HG03575 (cell line): Measurements from ENCODE around the gene LCOR.

Experiments used
- ATAC-seq: cut with Tn5 transposase; IDR thresholded peaks from one replicate; pipeline ENCODE4 v1.9.1; 2021; ENCODE audit not compliant: unreplicated experiment, insufficient number of reproducible peaks, low FRiP score; ENCODE audit errors: extremely low read depth

LCOR gene

DNA sequence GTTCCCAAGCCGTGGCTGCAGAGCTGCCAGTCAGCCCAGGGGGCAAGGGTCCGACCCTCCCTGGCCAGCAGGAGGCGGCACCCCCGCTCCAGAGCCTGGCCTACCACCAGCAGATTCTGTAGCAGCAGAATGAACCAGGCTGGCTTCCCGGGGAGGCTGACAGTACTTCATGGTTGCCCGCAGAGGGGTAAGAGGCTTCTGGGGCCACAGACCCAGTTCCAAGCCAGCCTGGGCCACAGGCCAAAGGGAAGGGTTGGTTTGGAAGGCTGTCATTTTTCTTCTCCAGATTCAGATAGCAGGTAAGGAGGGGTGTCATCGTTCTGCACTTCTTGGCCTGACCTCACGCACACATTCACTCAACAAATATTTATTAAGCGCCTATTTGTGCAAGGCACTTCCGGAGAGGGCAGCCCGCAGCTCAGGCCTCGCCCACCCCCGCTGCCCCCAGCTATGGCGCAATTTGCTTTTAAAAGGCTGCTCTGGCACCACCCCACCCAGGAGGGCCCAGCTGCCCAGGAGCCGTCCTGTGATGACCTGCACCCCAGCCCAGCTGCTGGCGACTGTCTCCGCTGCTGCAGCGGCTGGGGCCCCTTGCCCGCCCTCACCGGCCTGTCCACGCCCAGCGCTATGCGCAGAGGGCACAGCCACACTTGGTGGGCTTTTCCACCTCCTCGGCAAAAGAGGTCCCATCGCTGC lies 168.5 kb downstream of the LCOR start:
- ATAC-seq: no peak

DNA sequence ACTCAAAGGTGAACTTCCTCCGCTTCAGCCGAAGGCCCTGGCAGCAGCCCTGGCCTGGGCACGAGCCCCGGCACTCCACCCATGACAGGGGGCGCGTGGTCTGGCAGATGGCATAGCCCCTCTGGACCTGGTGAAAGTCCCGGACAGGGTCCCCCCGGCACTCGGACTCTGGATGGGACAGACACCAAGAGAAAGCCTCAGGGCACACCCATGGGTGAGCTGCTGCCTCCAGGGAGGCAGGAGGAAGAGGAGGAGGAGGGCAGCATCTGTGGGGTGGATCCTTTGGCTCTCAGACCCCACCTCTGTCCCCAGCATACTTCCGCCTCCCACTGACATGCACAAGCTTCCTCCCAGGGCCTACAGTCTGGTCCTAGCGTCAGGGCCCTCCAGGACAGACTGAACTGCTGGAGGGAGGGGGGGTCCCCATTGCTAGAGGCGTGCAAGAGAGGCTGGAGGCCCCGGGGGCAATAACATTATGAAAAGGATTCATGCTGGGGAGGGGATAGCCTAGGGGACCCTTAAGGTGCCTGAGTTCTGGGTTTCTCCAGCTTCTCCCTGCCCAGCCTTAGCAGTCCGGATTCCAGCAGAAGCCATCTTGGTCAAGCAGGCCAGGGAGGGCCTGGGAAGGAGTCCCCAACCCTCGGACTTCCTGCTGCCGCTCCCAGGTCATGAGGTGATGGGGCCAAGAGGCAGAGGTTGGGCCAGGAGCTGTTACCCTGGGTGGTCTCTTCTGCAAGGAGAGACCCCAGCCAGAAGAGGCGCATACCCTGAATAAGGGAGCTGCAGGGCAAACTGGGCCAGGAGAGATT lies 169.3 kb downstream of the LCOR start:
- ATAC-seq: no peak

DNA sequence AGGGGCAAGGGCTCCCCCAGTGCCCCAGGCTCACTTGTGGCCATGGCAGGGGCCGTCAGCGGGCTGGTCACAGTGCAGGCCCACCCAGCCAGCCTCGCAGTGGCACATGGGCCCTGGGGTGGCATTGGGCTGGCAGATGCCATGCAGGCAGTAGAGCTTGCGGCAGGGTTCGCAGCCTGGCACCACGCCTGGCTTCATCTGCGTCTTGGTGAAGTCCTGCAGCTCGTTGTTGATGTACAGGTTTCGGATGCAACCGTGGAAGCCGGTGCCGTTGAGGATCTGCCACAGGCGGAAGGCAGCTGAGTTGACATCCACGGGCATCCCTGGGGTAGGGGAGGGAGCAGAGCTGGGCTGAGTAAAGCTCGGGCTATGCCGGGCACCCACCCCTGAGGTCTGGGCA lies 170.6 kb downstream of the LCOR start:
- ATAC-seq: no peak

DNA sequence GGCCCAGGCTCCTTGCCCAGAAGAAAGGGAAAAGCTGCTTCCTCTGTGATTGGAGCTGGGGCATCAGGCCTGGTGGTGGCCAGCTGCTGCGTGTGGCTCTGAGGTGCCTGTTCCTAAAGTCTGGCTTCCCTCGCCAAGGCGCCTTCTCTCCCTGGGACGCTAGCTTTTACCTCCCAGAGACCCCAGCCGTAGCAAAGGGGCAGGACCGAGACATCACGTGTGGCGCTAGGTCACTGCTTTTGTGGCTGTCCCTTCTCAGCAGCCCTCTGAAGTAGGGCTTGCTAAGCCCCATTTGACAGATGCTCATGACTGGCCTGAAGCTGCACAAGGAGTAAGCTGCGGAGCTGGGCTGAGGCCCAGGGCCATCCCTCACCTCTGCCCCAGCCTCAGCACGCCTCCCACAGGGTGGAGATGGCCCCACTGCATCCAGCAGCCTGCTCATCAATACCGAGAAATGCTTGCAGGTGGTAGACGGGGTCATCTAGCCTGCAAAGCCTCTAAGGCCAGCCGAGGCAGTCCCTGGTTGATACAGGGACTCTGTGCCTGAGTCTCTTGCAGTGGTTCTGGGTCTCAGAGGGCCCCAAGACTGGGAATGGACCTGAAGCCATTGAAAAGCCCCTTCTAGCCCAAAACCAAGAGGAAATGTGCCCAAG lies 171.2 kb downstream of the LCOR start:
- ATAC-seq: no peak

DNA sequence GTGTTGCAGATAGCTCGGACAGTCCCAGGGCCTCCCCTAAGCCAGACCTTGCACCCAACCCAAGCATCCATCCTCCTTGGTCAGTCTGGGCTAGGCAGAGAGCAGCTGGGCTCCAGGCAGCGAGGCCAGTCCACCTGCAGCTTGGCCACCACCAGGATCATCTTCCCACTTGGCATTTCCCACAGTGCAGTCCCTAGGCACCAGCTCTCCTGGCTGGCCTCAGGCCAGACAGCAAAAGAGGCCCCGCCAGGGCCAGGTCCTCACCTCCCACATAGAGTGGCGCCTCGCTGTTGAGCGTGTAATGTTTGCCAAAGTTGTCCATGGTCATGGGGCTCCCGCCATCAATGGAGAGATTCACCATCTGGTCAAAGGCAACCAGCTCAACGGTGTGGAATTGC lies 171.7 kb downstream of the LCOR start:
- no peak for ATAC-seq

DNA sequence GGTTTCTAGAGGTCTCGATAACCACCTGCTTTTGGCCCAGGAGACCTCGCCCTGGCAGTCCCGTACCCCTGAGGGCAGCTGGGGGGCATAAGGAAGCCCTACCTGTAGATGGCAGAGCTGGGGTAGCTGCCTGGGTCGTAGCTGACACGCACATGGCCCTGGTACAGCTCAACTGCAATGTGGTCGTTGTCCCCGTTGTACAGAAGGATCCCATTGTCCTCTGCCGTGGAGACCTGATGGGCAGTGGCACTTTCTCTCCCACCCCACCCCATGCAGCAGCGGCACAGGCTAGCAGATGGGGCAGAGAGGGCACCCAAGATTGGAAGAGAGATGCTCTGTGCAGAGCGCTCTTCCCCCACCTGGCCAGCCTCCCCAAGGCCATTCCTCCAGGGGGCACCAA lies 172.5 kb downstream of the LCOR start:
- ATAC-seq: no peak

DNA sequence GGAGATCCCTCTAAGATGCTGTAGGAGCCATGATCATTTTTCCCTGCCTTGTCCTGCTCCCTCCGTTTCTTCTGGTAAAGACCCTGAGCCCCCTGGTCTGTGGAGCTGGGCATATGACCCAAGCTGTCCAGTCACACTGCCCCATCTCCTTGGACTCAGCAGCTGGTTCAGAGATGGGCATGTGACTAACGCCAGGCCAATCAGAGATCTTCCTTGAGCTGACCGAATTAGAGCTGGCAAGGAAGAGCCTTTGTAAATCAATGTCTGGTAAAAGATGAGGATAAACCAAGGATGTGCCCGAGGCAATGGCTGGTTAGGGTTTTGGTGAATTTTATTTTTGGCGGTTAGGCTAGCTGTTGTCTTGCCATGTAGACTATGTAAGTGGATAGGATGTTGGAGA lies 173.3 kb downstream of the LCOR start:
- ATAC-seq: no peak

DNA sequence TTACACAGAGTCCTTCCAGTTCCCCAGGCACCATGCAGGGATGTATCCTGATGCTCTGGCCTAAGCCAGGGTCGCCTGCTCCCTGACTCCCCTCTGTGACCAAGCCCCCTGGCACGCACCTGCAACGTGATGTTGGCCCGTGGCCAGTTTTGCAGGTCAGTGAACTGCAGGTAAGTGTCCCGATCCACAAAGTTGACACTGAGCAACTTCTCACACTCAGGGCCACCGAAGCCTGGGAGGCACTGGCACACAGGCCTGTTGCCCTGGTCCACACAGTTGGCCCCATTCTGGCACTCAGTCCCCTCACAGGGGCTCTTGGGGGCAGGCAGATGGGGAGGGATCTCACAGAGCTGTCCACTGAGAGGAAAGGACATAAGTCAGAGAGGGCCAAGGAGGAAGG lies 174.3 kb downstream of the LCOR start:
- no peak for ATAC-seq

DNA sequence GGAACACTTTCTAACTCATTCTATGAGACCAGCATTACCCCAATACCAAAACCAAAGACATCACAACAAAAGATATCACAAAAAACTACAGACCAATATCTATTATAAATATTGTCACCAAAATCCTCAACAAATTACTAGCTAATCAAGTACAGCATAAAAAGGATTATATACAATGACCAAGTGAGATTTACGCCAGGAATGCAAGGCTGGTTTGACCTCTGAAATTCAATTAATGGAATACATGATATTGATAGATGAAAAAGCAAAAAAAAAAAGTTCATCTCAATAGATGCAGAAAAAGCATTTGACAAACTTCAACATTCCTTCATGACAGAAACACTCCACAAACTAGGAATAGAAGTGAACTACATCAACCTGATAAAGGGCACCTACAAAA lies 175.3 kb downstream of the LCOR start:
- ATAC-seq: no peak

DNA sequence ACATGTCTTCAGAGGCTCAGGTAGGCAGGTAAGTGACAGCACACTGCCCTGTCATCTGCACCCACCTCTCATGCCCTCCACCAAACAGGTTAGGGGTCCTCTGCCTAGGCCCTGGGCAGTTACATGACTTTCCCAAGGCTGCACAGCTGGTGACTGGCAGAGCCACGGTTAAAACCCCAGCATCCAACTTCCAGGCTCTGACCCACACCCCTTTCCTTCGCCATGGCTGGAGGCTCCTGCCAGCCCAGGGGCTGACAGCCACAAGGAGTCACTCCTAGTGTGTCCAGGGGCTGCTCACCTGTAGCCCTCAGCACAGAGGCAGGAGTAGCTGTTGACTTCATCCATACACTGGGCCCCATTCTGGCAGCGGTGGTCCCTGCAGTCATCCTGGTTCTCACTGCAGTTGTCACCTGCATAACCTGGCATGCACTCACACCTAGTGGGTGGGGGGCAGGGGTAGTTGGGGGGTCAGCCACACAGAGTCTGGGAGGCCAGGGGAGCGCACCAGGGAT lies 178.7 kb downstream of the LCOR start:
- no peak for ATAC-seq

DNA sequence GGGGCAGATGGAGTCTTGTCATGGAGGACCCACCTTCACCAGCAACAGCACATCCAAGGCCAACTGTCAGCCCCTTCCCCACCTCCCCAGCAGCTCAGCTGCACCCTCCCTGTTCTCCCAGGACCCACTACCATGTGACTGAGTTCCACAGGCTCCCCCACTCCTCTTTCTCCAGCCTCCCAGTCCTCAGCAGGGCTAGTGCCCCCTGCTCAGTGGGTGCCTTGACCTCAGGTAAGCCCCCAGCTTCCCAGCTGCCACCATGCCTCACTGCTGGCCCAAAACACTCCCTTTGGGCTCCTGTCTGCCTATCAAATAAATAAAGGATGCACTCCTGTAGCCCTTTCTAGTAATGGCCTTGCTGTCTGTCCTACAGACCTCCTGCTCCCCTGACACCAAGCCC lies 179.3 kb downstream of the LCOR start:
- ATAC-seq: no peak

DNA sequence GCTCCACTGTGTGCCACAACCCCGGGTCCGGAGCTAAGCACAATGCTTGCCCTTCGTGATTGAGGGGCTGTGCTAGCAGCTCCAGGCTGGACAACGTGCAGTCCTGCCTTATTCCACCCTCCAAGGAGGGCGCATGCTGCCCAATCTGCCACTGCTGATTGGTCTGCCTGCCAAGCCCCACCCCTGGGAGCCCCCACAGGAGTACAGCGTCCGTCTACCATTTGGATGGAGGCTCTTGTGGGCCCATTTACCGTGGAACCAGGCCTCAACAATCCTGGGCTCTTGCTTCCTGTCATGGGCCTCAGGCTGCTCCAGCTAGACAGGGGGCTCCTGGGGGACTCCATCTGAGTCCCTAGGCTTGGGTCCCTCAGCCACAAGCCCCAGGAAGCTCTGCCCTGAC lies 180.4 kb downstream of the LCOR start:
- no peak for ATAC-seq

DNA sequence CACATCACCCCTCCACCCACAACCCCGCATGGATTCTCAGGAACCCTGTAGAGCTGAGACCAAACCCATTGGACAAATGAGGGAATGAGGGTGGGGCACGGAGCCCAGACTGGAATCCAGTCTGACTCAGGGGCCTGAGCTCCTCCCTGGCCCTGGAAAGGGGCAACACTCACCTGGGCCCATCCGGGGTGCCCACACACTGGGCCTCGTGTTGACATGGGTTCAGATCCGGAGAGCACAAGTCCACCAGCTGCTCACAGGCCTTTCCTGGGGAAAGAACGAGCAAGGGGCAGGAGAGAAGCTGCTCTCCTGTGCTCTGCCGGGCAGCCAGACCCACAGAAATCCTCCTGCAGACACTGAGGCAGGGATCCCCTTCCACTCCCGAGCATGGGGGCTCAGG lies 181.5 kb downstream of the LCOR start:
- ATAC-seq: no peak

DNA sequence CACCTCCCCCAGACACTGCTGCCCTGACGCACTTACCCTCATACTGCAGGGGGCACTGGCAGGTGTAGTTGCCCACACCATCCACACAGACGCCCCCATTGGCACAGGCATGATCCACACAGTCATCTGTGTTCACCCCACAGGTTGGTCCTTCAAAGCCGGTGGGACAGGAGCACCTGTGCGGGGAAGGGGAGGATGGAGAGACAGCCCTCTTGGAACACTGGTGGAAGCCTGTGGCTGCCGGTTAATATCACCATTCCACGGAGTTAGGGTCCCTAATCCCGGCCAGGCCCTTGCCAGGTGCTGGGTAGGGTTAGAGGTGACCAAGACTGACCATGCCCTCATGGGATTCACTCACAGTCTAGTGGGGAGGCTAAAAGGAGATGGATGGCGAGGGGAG lies 181.9 kb downstream of the LCOR start:
- no peak for ATAC-seq

DNA sequence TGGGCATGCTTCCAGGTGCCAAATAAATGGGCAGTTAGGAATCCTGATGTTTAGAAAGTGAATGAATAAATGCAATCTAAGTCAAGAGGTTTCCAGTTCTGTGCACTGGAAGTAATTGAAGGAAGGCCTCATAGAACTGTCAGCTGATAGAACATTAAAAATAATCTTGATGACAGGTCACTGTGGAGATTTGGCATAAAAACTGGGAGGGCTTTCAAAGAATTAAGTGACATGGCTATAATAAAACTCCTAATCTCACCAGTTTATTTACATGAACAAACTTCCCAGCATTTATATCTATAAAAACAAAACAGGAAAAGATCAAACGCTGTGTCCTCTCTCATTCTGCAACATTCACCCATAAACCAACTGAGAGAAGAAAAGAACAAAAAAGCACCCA lies 183.1 kb downstream of the LCOR start:
- ATAC-seq: no peak

DNA sequence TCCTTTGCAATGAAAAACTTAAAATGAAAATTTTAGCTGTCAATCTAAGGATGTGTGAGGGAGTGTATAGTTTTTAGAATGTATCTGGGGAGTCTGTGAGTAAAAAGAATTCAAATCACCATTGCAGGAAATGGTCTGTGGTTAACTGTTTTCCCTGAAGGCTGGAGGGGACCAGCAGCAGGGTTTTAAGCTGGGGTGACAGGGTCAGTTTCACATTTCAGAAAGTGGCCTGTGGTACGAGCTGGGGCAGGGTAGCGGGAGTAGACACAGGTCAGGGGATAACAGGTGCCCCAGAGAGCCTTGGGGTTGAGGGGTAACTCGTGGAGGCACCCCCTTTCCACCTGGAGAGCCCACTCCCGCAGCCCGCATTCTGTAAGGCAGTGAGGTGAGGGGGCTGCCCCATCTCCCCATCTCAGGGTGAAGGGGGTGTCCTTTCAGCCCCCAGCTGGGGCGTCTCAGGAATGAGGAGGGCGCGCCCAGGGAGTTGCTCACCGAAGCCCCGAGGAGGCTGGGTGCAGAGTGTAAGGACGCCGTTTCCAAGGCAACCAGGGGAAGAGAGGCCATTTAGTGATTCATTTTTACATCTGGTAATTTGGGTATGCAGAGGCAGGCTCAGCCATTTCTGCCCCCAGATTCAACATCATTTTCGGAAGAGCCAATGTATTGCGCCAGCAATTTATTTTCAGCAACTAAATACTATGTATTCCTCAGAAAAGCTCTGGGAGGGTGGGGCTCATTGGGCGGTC lies 184.8 kb downstream of the LCOR start:
- ATAC-seq: no peak

DNA sequence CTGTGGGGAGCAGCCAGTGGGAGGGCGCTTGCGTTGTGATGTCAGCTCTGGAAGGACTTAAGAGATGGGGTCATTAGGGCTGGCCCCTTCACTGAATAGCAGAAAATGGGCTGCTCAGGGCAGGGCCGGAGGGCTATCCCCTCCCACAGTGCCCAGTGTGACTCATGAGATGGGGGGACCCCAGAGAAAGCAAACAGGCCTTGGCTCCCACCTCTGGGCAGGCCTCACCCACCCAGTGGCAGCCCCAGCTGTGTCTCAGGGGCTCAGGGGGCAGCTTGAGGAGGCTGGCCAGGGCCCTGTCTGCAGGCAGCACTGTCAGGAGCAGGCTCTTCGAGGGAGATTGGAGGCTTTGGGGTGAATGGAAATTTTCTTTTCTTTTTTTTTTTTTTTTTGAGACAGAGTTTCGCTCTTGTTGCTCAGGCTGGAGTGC lies 185.4 kb downstream of the LCOR start:
- no peak for ATAC-seq

DNA sequence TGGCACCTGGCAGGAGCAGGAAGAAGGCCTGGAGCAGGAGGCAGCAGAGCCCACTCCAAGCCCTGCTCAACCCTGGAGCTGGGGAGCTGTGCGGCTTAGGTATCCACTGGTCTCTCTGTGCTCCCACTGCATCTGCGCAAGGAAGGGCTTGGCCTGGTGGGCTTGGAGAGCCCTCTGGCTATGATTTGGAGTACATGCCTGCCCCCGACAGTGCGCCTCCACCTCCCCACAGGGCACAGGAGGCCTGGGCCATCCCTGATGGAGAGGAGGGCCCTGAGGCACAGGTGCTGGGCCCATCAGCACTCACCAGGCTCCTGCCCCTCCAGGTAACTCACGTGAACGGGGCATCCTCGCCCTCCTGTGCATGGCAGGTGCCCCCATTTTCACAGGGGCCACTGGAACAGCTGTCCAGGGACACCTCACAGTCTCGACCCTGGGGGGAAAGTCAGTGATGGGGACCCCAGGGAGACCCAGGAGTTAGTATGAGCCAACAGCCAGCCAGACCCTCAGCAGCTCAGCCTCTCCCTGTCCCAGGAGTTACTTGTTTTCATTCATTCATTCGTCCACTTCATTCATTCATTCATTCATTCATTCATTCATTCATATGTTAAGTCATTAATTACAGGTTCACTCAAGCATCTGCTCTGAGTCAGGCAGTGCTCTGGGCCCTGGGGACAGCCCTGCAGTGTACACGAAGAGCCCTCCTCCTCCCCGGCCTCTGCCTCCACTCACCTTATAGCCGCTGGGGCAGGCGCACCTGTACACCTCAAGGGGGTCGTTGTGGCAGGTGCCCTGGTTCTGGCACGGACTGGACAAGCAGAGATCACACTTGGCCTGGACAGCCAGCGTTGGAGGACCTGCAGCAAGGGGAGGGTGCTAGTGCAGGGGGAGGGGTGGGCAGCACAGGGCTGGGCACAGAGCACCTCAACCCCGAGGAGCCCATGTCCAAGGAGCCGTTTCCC lies 186.4 kb downstream of the LCOR start:
- ATAC-seq: no peak
